AG04450 (cell line): Measurements from ENCODE around the gene PKNOX2. TPM values are rescaled to one million over a fixed set of nuclear protein-coding genes. Genes with fewer than 3 reads are reported as not detected.

ENCODE experiments used
- CTCF ChIA-PET: fragments of 300-600, 350-600 bp; formaldehyde crosslinking; extraction: SDS; loops from one replicate; lab custom pipeline; 2022; ENCODE audit warnings: antibody characterized with exemption, inconsistent platforms; lab: Charles Lee
- POLR2A ChIA-PET: fragments of 350-600 bp; formaldehyde crosslinking; extraction: SDS; loops from one replicate; lab custom pipeline; 2021; ENCODE audit warnings: antibody characterized with exemption, inconsistent platforms; lab: Yijun Ruan, JAX
- DNase-seq: peaks from one replicate; pipeline ENCODE4 v3.0.0-alpha.2; 2011; ENCODE audit warnings: low read depth, low spot score
- H3K27ac ChIP-seq: one replicate; pipeline ENCODE4 v1.5.1; 2012; ENCODE audit warnings: low read depth, low read length, control low read depth
- H3K27me3 ChIP-seq: one replicate; pipeline ENCODE4 v1.6.0; 2012; ENCODE audit warnings: low read length; ENCODE audit not compliant: control insufficient read depth, insufficient read depth
- H3K4me3 ChIP-seq: 2 replicates; pipeline ENCODE4 v1.5.1; 2011; ENCODE audit warnings: mild to moderate bottlenecking, low read depth, low read length, control low read depth
- H3K9me3 ChIP-seq: 2 replicates; pipeline ENCODE4 v1.5.1; 2012; ENCODE audit warnings: low read length; ENCODE audit not compliant: control insufficient read depth, insufficient read depth
- polyA plus RNA-seq: library from polyadenylated mRNA; depleted of rRNA; stranded (reverse); fragments of >200 nt; gene quantifications from 2 replicates; pipeline ENCODE4 v1.2.3, GENCODE V29; 2011
- TF ChIP-seq, protein P1 (sequence below): IDR thresholded peaks from 2 replicates; pipeline ENCODE4 v1.5.1; 2011; ENCODE audit warnings: low read depth, low read length, control low read depth, inconsistent platforms

Gene PKNOX2
- polyA plus RNA-seq, 1 experiment, result 3.0 TPM

DNA sequence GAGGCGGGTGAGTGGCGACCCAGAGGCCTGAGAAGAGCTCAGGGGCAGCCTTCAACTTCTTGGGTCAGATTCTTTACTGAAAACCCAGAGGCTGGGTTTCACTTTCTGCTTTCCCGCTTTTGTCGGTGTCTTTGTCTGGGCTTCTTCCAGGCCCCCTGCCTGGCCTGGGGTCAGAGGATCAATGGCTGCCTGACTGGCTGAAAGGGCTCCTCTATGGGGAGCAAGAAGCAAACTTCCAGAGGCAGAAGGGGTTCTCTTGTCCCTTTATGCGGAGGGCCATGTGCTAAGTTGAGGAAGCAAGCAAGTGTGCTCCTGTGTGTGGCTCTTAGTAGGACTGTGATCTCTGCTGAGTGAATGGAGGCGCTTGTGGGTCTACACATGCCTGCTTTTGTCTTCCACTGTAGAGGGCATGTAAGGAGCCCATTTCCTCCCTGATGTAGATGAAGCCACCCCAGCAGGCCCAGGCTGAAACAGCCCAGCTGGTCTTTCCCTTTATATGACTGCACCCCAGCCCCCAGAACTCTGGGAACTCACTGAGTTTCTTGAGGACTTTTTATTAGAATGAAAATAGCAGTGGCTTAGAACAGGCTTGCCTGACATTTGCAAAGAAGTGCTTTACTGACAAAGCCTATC, 1.0 kb upstream of the PKNOX2 start:
- POLR2A ChIA-PET, result no interaction called here
- CTCF ChIA-PET, result interaction anchor here (0.6 to 10.2 kb wide), 12 partner anchors 9 to 266 kb away, joined by 3 to 164 read pairs (median 3); no protein-coding TSS in a partner anchor
- no peak overlapping the region; the same call in 1 of the 2 replicates for H3K4me3 ChIP-seq
- H3K27me3 ChIP-seq, result peaks cover 11% of the 10 kb centered on the region
- no peak for DNase-seq
- no peaks in the 10 kb centered on the region; the same call in 1 of the 2 replicates for H3K9me3 ChIP-seq
- TF ChIP-seq, protein P1, sequence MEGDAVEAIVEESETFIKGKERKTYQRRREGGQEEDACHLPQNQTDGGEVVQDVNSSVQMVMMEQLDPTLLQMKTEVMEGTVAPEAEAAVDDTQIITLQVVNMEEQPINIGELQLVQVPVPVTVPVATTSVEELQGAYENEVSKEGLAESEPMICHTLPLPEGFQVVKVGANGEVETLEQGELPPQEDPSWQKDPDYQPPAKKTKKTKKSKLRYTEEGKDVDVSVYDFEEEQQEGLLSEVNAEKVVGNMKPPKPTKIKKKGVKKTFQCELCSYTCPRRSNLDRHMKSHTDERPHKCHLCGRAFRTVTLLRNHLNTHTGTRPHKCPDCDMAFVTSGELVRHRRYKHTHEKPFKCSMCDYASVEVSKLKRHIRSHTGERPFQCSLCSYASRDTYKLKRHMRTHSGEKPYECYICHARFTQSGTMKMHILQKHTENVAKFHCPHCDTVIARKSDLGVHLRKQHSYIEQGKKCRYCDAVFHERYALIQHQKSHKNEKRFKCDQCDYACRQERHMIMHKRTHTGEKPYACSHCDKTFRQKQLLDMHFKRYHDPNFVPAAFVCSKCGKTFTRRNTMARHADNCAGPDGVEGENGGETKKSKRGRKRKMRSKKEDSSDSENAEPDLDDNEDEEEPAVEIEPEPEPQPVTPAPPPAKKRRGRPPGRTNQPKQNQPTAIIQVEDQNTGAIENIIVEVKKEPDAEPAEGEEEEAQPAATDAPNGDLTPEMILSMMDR, result no peak
- no peak overlapping the region for H3K27ac ChIP-seq

DNA sequence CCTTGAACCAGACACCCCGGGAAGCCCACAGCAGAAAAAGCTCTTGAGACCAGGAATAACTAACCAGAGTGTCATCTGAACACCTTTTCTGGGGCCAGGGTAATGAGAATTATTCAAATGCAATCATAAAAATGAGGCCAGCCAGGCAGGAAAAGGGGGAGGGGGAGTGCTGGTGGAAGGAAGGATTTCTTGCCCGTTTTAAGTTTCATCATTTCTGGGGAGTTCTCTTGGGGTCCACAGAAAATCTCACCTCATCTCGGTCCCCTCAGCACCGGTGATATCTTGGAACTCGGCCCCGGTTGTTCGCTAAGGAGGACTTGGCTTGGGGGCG, 495 bp upstream of the PKNOX2 start:
- ChIA-PET POLR2A (no interaction called here), CTCF (interaction anchor here (0.5 to 10.2 kb wide), 13 partner anchors 10 to 266 kb away, joined by 3 to 164 read pairs (median 3); no protein-coding TSS in a partner anchor)
- H3K4me3 ChIP-seq, result peak overlapping the region; percentile 46
- no peak overlapping the region for H3K27ac ChIP-seq
- no peaks in the 10 kb centered on the region; the same call in 1 of the 2 replicates for H3K9me3 ChIP-seq
- peaks cover 11% of the 10 kb centered on the region for H3K27me3 ChIP-seq
- no peak for DNase-seq
- TF ChIP-seq, protein P1, result no peak

DNA sequence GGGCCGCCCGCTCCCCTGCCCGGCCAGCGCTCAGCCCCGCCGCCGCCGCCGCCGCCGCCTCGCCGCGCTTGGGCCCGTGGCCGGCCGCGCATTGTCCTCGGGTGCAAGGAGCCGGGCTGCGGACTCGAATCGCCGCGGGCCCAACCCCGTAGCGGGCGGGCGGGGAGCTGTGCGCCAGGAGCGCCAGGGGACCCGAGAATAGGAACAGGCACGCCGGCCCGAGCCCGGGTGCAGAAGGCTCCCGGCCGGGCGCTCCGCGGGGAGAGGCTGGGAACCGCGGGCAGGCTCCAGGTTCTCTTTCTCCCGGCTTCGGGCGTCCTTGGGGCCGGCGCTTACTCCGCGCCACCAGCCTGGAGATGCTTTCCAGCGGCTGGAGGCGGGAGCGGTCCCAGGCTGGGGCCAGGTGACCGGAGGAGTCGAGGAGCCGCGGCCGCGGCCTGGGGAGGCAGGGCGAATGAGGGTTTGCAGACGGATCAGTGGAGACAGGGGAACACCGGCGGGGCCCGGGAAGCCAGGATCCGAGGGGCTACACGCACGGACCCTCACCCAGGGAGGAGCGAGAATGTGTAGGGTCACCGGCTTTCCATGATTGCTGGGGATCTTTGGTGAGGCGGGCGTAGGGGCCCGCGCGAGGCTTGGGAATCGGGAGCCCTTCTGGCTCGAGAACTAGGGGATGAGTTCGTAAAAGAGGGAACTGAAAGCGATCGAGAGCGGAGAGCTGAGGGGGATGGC, 726 bp downstream of the PKNOX2 start:
- ChIA-PET CTCF (interaction anchor here (0.5 to 10.2 kb wide), 18 partner anchors 15 to 404 kb away, joined by 3 to 164 read pairs (median 4); partner anchors contain the start of gene TMEM218), POLR2A (interaction anchor here (1.8 kb wide), 1 partner anchor 98 kb away, joined by 6 read pairs; no protein-coding TSS in a partner anchor)
- Histone ChIP-seq H3K9me3 (no peaks in the 10 kb centered on the region; the same call in 1 of the 2 replicates), H3K27ac (peak overlapping the region; percentile 65), H3K27me3 (peaks cover 11% of the 10 kb centered on the region), H3K4me3 (peak overlapping the region; percentile 72)
- DNase-seq, result no peak
- TF ChIP-seq, protein P1, result no peak

DNA sequence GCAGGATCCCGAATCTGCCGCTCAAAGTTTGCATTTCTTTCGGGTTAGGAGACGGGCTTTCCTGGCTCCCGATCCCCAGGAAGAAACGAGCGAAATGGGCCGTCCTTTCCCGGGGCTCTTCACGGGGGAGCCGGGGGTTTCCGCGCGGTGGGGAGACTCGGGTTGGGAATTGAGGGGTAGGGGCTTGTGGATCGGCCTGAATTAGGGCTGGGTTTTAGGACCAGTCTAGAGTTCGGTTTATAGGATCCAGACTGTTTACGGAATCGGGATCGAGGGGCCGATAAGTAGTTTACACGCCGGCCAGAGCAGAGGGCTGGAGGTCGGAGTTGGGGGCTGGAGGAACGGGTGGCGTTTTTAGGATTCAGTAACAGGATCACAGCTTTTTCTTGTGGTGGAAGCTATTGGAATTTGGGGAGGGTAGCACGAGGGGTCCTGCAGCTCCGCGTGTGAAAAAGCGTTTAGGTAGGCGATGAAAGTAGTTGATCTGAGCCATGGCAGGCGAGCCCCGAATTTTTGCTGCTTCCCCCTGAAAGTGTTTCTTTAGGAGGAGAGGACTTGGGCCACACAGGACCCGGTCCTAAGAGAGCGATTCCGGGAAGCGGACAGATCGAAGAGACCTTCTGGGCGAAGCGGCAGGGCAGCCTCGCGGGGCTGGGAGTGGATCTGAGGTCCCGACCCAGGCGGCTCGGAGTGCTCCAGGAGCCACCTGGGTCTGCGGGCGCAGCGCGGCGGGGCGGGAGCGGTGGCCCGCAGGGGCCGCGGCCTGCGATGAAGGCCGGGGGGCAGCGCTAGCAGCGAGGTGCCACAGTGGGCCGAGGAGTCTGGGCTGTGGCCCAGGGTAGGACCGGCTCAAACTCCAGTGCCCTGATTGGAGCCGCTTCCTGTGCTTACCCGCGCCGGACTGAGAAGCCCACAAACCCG, 1.6 kb downstream of the PKNOX2 start:
- H3K27ac ChIP-seq, result peak overlapping the region; percentile 75
- TF ChIP-seq, protein P1, result no peak
- no peak for DNase-seq
- H3K4me3 ChIP-seq, result peak overlapping the region; percentile 72
- H3K27me3 ChIP-seq, result peaks cover 8% of the 10 kb centered on the region
- no peaks in the 10 kb centered on the region; the same call in 1 of the 2 replicates for H3K9me3 ChIP-seq
- CTCF ChIA-PET, result interaction anchor here (1.2 to 10.2 kb wide), 6 partner anchors 75 to 239 kb away, joined by 3 to 164 read pairs (median 4); no protein-coding TSS in a partner anchor
- POLR2A ChIA-PET, result interaction anchor here (1.8 kb wide), 1 partner anchor 97 kb away, joined by 6 read pairs; no protein-coding TSS in a partner anchor
